HuH-7.5 (cell line): ENCODE data around the gene HM13.
"Not testable (repeated sequence)": the region's sequence is repeated elsewhere in the genome, so short reads cannot be mapped to it uniquely, and the experiment has no call there.

Experiments
- DNase-seq: peaks from one replicate; pipeline ENCODE4 v3.0.0; 2011; ENCODE audit warnings: low spot score

HM13 gene

DNA sequence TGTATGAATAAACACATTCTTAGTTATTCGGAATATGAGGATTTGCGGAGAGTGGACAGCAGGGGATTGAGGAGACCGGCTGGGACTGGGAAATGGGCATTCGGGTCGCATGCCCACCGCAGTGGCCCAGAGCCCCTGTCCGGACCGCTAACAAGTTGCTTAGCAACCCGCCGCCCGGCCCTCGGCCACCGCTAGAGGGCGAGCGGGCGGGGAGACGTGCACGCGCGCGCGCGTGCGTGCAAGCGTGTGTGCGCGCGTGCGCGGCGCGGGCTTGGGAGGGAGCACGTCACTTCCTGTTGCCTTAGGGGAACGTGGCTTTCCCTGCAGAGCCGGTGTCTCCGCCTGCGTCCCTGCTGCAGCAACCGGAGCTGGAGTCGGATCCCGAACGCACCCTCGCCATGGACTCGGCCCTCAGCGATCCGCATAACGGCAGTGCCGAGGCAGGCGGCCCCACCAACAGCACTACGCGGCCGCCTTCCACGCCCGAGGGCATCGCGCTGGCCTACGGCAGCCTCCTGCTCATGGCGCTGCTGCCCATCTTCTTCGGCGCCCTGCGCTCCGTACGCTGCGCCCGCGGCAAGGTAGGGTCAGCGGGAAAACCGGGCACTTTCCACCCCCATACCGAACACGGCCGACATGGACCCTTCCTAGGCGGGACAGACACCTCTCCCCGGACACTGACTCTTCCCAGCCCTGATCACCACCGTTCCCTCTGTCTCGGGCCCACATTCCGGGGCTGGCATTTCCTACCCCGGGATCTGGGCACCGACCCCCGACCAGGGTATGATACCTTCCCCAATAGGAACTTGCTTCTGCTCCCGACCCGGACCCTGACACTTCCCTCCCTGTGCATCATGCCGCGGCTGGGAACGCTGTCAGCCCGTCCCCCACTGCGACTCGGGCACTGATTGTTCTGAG lies at the start of gene HM13:
HM13 (plus strand) TSS at position 289 of the 918 bp plus-strand sequence; CDS start at position 399, 110 bp downstream.
- DNase-seq = peak; percentile 97

DNA sequence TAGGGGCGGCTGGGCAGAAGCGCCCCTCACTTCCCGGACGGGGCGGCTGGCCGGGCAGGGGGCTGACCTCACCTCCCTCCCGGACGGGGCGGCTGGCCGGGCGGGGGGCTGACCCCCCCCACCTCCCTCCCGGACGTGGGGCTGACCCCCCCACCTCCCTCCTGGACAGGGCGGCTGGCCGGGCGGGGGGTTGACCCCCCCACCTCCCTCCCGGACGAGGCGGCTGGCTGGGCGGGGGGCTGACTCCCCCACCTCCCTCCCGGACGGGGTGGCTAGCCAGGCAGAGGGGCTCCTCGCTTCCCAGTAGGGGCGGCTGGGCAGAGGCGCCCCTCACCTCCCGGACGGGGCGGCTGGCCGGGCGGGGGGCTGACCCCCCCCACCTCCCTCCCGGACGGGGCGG lies 43.3 kb upstream of the HM13 start:
- DNase-seq = not testable (repeated sequence)

- DNase-seq = no peak
These were observed 41.6 kb upstream of the HM13 start for GRCh38 chr20:31472395-31473330.

DNA sequence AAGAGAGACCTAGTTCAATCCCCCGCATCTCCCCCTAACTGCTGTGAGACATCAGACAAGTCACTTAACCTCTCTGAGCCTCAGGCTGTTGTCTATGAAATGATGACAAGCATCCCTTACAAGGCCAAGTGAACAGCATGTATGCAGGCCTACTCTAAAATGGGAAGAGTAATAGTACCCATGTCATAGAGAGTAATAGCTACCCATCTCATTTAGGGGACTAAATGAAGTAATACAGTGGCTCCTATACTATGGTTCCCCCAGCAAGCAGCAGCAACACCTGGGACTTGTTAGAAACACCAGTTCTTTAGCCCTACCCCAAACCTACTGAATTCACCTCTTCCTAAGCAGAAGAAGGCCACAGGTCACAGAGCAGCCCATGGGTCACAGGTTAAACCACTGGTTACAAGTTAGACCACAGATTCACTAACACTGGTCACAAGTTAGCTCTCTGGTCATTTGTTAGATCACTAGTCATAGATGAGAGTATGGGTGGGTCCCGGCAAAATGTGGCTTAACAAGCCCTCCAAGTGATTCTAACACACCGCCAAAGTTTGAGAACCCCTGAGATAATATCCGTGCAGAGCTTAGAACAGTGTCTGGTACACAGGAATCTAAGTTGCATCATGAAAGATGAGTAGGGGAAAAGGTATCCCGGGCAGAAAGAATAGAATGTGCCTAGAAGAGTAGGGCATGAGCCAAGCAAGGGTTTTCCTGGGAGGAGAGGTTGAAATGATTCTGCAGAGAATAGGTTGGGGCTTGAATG lies 40.7 kb upstream of the HM13 start:
- DNase-seq = no peak

- no peak for DNase-seq
These were observed 40.2 kb upstream of the HM13 start for GRCh38 chr20:31474097-31474436.

DNA sequence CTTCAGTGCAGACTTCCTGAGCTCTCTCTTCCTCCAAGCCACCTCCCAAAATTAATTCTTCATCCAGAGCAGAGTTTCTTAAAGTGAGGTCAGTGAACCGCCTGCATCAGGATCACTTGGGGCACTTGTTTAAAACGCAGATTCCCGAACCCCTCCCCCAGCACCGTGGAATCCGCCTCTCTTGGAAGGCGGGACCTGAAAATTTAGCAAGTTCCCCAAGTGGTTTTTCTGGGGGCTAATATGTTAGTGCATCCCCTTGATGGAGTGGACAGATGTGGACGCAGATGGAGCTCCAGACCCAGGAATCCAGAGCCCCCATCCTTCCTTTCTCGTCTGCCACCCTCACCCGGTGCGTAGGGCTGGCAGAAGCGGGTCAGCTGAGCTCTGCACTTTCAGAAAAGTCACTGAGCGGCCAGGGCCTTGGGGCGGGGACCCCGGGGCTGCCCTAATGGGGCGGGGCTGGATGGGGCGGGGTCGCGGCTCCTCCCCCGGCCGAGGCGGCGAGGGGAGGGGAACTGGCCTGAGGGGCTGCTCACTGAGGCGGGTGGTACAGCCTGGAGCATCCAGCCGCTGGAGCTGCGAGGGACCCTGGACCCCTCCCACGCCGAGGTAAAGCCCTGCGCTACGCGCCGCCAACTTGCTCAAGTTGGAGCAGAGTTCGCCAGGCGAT lies 39.3 kb upstream of the HM13 start, which contains the start of the genes DEFB124 and REM1:
DEFB124 (minus strand) TSS at position 370 of the 670 bp plus-strand sequence. CDS start 2,114 bp downstream, outside the sequence.
REM1 (plus strand) TSS at position 531 of the 670 bp plus-strand sequence. CDS start 1,158 bp downstream, outside the sequence.
- no peak for DNase-seq

DNA sequence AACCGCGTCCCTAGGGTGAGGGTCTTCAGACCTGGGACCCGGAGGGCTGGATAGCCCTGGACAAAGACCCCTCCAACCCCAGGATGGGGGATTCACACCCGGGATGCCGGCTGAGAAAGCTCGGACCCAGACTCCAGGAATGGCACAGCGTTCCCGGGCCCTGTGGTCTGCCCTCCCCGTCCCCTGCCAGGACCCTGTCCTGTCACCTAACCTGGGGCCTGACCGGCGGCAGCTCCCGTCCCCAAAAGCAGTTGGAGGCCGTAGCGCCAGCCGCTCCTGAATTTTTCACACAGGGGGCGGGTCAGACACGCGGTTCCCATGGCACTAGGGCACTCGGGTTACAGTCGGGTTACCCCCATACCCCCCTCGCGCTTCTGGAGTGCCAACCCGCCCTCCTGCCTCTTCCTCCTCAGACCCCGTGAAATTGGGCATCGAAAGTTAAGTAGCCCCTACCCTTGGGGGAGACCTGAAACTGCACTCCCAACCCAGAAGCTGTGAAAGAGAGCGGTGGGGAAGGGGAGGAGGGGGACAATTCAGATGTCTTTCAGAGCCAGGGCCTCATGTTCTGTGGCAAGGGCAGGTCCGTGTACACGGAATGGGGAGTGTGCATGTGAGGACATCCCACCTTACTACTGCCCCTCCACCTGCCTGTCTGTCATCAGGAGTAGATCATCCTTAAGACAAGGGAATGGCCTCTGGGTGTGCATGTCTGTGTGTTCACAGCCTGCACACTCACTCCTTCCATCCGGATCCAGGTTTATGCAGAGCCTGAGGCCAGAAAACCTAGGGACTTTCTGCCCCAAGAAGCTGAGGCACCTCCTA lies 38.6 kb upstream of the HM13 start:
- DNase-seq = no peak

GRCh38 chr20:31476294-31476585 lies 38.0 kb upstream of the HM13 start:
- no peak for DNase-seq

DNA sequence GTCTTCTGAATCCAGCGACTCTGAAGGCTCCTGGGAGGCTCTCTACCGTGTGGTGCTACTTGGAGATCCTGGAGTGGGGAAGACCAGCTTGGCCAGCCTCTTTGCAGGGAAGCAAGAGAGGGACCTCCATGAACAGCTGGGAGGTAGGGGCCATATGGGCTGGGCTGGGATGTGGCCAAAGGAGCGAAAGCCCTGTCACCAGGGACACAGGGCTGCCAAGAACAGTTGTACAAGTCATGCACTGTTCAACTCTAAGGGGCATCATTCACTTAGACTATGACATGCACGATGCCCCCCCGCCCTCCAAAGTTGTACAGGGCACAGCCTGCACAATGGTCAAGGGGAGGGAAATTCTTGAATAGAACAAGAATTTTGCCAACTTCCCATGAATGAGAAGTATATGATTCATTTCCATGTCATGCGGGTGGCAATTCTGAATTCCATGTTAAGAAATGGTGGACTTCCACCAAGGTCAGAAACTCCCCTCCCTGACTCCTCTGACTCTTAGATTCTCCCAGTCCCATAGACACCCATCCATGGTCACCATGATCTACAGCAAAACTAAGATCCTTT lies 37.5 kb upstream of the HM13 start:
- no peak for DNase-seq

DNA sequence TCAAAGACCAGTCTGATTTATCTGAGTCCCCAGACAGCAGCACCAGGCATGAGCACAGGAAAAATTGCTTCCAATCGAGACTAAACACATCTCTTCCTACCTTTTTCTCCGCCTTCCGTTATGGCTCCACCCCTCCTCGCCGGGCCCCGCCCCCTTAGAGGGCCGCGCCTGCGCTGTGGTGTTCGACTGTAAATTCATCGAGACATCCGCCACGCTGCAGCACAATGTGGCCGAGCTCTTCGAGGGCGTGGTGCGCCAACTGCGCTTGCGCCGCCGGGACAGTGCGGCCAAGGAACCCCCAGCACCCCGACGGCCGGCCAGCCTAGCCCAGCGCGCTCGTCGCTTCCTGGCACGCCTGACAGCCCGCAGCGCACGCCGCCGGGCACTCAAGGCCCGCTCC lies 30.2 kb upstream of the HM13 start:
- DNase-seq = no peak

DNA sequence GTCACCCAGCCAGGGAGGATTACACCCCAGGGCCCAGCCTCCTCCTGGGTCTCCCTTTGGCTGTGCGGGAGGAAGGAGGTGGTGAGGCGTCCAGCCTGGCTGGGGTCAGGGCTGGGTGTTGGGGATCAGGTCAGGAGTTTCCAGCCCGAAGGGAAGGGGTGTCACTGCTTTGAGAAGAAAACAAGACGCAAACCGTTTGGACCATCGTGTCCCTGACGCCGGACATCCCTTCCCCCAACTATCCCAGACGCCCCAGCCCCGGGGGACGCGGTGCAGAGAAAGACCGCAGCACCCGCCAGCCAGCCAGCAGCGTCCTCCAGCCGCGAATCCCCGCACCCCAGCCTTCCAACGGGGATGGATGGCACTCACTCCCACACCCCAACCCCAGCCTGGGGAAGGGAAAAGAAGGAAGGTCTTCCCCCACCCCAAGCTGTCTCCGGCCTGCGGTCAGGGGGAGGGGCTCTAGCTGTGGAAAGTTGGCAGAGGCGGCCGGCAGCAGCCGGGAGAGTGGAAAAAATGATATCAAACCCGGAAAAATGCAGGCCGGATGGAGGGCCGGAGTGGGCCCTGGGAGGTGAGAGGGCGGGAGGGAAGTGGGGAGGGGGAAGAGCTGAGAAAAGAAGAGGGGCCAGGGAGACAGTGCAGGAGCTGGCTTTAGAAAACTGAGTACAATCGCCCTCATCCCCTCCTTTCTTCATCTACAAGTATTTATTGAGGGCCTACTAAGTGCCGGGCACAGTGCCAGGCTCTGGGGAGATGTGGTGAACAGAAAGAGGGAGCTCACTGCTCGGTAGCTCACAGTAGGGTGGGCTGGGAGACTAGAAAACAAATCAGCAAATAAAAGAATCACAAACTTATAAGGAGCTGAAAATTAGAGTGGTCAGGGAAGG lies 28.5 kb upstream of the HM13 start:
- DNase-seq = no peak

- DNase-seq = no peak
These were observed 26.1 kb upstream of the HM13 start for GRCh38 chr20:31488115-31488514.

GRCh38 chr20:31489152-31489551 lies 25.1 kb upstream of the HM13 start:
- no peak for DNase-seq

- DNase-seq = no peak
These were observed 23.5 kb upstream of the HM13 start for GRCh38 chr20:31490752-31491151.

- DNase-seq = no peak
These were observed 20.1 kb upstream of the HM13 start for GRCh38 chr20:31494131-31494530.

DNA sequence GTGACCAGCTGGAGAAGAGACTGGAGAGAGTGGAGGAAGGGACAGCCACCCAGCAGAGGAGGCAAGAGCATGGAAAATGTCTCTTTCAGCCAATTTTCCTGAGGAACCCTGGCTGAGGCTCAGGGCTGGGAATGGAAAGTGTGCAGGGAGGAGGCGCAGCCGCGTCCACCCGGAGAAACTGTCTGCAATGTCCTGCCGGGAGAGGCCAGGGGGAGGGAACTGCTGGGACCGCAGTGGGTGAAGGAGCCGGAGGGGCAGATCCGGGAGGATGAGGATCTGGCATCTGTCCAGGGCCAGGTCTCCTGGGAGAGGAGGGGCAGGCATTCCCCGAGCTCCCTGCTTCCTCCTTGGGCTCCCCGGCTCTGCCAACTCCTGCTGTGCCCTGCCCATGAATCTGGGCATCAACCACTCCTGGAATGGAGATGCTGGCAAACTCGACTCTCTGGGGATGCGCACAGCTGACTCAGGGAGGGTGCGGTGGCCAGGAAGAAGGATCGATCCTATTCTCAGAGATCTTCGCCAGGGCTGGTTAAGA lies 17.4 kb upstream of the HM13 start:
- no peak for DNase-seq

GRCh38 chr20:31497838-31498540 lies 16.3 kb upstream of the HM13 start:
- DNase-seq = no peak

DNA sequence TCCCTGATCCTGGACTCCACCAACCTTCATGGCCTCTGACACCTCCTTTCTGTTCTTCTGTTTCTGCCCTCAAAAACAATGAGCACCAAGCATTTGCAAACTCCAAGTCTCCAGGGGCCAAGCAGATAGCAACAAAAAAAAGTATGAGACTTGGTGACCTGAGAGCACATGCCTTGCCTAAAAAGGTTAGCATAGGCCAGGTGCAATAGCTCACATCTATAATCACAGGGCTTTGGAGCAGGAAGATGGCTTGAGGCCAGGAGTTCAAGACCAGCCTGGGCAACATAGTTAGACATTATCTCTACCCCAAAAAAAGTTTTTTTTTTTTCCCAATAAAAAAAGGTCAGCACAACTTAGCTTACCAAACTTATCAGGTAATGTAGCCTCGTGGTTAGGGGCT lies 13.7 kb upstream of the HM13 start:
- DNase-seq = no peak
